ENCODE measurements around the gene RASGEF1B. TPM values are rescaled to one million over a fixed set of nuclear protein-coding genes. Genes with fewer than 3 reads are reported as not detected.

The RASGEF1B gene
- total RNA-seq, 2 experiments from 2014 or later: 69.4 to 73.1 TPM

- ChIA-PET CTCF (interaction anchor here (0.6 kb wide), 1 partner anchor 8 kb away, joined by 3 read pairs; no protein-coding TSS in a partner anchor), POLR2A (interaction anchor here (3.4 kb wide), 1 partner anchor 37 kb away, joined by 10 read pairs; the partner anchor contains the start of gene RASGEF1B)
- peak in 2 of 14 experiments; percentile 30 to 33 for DNase-seq
- Histone ChIP-seq H3K4me3 (ENCODE audit: low read length) (no peak overlapping the region), H3K4me1 (ENCODE audit: insufficient read depth, low read length) (peaks cover 33% of the 10 kb centered on the region), H3K36me3 (ENCODE audit: insufficient read depth, low read length) (no peaks in the 10 kb centered on the region), H3K27ac (ENCODE audit: low read depth in 1 of 2, low read length in 2 of 2) (no peak overlapping the region), H3K27me3 (ENCODE audit: control insufficient read depth in 1 of 2, insufficient read depth in 2 of 2, low read length in 2 of 2) (no peaks in the 10 kb centered on the region), H3K9me3 (ENCODE audit: control insufficient read depth in 1 of 2, insufficient read depth in 1 of 2, low read length in 2 of 2) (no peaks in the 10 kb centered on the region)
- Mint-ChIP-seq H3K27ac (no peak overlapping the region), H3K36me3 (ENCODE audit: low read depth) (no peaks in the 10 kb centered on the region), H3K9me3 (no peaks in the 10 kb centered on the region), H3K4me1 (ENCODE audit: low read depth) (peaks cover 31% of the 10 kb centered on the region), H3K4me3 (no peak overlapping the region), H3K27me3 (no peaks in the 10 kb centered on the region)
- no peak for ATAC-seq (ENCODE audit: poor library complexity)
- intact Hi-C loops (cut with DNase I, micrococcal nuclease): no loop called here
- TF ChIP-seq CTCF (IDR thresholded peaks at IDR 0.05): no peak
These were observed 37.5 kb upstream of the RASGEF1B start for GRCh38 chr4:81509191-81509590.

- POLR2A ChIA-PET: interaction anchor here (3.4 kb wide), 1 partner anchor 36 kb away, joined by 10 read pairs; the partner anchor contains the start of gene RASGEF1B
- H3K4me1 ChIP-seq (ENCODE audit: insufficient read depth, low read length): peaks cover 33% of the 10 kb centered on the region
- DNase-seq (no peak), ATAC-seq (ENCODE audit: poor library complexity) (no peak)
- Mint-ChIP-seq H3K27ac (no peak overlapping the region), H3K4me1 (ENCODE audit: low read depth) (peaks cover 31% of the 10 kb centered on the region), H3K9me3 (no peaks in the 10 kb centered on the region), H3K36me3 (ENCODE audit: low read depth) (no peaks in the 10 kb centered on the region), H3K4me3 (no peak overlapping the region), H3K27me3 (no peaks in the 10 kb centered on the region)
- H3K36me3 ChIP-seq (ENCODE audit: insufficient read depth, low read length): no peaks in the 10 kb centered on the region
- no peak for TF ChIP-seq CTCF (IDR thresholded peaks at IDR 0.05)
- CTCF ChIA-PET: interaction anchor here (0.9 kb wide), 1 partner anchor 84 kb away, joined by 3 read pairs; no protein-coding TSS in a partner anchor
- intact Hi-C loops (cut with DNase I, micrococcal nuclease): no loop called here
- no peak overlapping the region for H3K4me3 ChIP-seq (ENCODE audit: low read length)
- no peaks in the 10 kb centered on the region for H3K27me3 ChIP-seq (ENCODE audit: control insufficient read depth in 1 of 2, insufficient read depth in 2 of 2, low read length in 2 of 2)
- no peaks in the 10 kb centered on the region for H3K9me3 ChIP-seq (ENCODE audit: control insufficient read depth in 1 of 2, insufficient read depth in 1 of 2, low read length in 2 of 2)
- H3K27ac ChIP-seq (ENCODE audit: low read depth in 1 of 2, low read length in 2 of 2): no peak overlapping the region
These were observed 36.9 kb upstream of the RASGEF1B start for GRCh38 chr4:81508411-81509185.

GRCh38 chr4:81507530-81507929 lies 35.8 kb upstream of the RASGEF1B start:
- ATAC-seq (ENCODE audit: poor library complexity): no peak
- Histone ChIP-seq H3K4me1 (ENCODE audit: insufficient read depth, low read length) (peaks cover 30% of the 10 kb centered on the region), H3K9me3 (ENCODE audit: control insufficient read depth in 1 of 2, insufficient read depth in 1 of 2, low read length in 2 of 2) (no peaks in the 10 kb centered on the region), H3K4me3 (ENCODE audit: low read length) (no peak overlapping the region), H3K27ac (ENCODE audit: low read depth in 1 of 2, low read length in 2 of 2) (no peak overlapping the region), H3K27me3 (ENCODE audit: control insufficient read depth in 1 of 2, insufficient read depth in 2 of 2, low read length in 2 of 2) (no peaks in the 10 kb centered on the region), H3K36me3 (ENCODE audit: insufficient read depth, low read length) (no peaks in the 10 kb centered on the region)
- no peak for TF ChIP-seq CTCF (IDR thresholded peaks at IDR 0.05)
- no peak for DNase-seq
- POLR2A ChIA-PET: interaction anchor here (2.8 kb wide), 1 partner anchor 36 kb away, joined by 31 read pairs; the partner anchor contains the start of gene RASGEF1B
- Mint-ChIP-seq H3K36me3 (ENCODE audit: low read depth) (no peaks in the 10 kb centered on the region), H3K4me3 (no peak overlapping the region), H3K4me1 (ENCODE audit: low read depth) (peaks cover 28% of the 10 kb centered on the region), H3K27ac (no peak overlapping the region), H3K9me3 (no peaks in the 10 kb centered on the region), H3K27me3 (no peaks in the 10 kb centered on the region)
- CTCF ChIA-PET: interaction anchor here (0.9 kb wide), 1 partner anchor 83 kb away, joined by 3 read pairs; no protein-coding TSS in a partner anchor
- intact Hi-C loops (cut with DNase I, micrococcal nuclease): no loop called here
